ENCODE results near the gene SLC13A4.
"Not testable (repeated sequence)": the region's sequence is repeated elsewhere in the genome, so short reads cannot be mapped to it uniquely, and the experiment has no call there.

The SLC13A4 gene

GRCh38 chr7:135748770-135749169 is 20.8 kb upstream of the SLC13A4 start, which contains the start of gene FAM180A:
Gene FAM180A (minus strand): TSS chr7:135748813. CDS start chr7:135748580, 233 bp downstream.
- no peak for DNase-seq (ENCODE audit: low read depth)

- DNase-seq (ENCODE audit: low read depth): no peak
Observed at GRCh38 chr7:135747366-135747765, 19.4 kb upstream of the SLC13A4 start.

DNA sequence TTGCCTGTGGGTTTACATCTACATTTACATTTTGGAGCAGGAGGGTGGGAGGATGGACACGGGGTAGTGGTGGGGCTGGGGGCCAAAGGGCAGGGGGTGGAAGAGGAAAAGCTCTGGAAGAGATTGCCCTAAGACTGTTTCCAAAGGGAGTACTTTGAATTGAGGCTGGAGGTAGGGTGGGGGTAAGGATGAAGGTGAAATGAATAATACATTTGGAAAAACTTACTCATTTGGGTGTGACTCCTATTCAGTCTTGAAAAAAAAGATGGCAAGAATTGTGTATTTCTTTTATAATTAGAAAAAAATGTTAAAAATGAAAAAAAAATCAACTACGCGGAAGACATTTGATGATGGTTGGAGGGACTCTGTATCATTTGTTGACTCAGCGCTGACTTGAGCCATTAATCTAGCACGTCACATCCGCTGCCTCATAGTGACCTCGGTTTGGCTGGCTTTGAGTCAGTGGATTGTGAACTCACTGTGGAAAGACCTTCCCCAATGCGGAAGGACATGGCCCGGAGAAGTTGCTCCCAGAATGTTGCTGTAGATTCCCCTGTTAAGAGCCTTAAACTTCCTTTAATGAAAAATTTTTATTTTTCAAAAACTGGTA is 17.8 kb upstream of the SLC13A4 start:
- no peak for DNase-seq (ENCODE audit: low read depth)

GRCh38 chr7:135744938-135745702 is 17.1 kb upstream of the SLC13A4 start:
- DNase-seq (ENCODE audit: low read depth): no peak

- DNase-seq (ENCODE audit: low read depth): no peak
Observed at GRCh38 chr7:135743907-135744731, 16.1 kb upstream of the SLC13A4 start.

DNA sequence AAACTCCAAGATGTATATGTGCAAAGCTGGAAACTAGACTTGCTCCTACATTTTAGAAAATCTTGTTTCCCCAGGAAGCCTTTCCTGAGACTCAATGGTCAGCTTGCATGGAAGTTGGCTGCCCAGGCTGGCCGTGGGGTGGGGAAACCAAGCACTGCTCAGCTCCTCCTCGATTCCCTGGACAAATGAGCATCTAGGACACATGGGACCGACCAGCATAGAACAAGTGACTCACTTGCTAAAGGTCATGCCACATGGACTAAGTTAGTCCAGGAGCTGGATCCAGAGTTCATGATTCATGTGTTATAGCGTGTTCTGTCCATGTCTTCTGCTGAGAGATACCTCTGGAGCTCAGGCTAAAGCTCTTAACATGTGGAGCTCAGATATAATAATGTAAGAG is 14.4 kb upstream of the SLC13A4 start:
- DNase-seq (ENCODE audit: low read depth): no peak

DNA sequence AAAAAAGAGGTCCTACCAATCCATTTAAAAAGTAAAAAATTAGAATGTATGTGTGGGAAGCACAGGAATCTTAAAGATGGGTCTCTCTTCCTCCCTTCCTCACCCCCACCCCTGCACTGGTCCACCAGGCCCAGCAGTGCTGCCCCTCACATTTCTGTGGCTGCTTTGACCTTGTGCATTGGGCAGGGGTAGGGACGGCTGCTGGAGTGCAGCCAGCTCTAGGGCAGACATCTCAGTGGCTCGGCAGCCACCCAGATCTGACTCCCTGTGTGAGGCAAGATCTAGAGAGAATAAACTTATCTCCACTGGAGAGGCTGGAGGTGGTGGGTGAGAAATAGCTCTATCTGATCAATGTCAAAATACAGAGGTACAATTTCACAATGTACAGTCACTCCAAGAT is 13.9 kb upstream of the SLC13A4 start:
- DNase-seq (ENCODE audit: low read depth): no peak

DNA sequence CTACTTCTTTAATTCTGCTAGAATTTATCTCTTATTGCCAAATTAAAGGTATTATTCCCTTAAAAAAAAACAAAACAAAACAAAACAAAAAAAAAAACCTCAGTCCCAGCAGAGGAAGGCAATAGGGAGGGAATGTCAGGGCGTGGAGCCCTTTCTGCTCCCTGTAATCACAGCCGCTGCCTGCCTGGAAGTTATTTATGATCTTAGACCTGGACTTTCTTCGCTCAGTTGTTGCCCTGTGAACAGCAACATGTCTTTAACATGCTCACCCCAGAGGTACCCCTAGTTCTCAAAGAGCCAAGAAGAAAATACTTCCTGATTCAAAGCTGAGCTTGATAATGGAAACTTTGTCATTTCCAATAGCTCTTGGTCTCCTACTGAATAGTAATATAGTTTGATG is 12.9 kb upstream of the SLC13A4 start:
- no peak for DNase-seq (ENCODE audit: low read depth)

GRCh38 chr7:135737306-135737647 is 9.3 kb upstream of the SLC13A4 start:
- DNase-seq (ENCODE audit: low read depth): not testable (repeated sequence)

DNA sequence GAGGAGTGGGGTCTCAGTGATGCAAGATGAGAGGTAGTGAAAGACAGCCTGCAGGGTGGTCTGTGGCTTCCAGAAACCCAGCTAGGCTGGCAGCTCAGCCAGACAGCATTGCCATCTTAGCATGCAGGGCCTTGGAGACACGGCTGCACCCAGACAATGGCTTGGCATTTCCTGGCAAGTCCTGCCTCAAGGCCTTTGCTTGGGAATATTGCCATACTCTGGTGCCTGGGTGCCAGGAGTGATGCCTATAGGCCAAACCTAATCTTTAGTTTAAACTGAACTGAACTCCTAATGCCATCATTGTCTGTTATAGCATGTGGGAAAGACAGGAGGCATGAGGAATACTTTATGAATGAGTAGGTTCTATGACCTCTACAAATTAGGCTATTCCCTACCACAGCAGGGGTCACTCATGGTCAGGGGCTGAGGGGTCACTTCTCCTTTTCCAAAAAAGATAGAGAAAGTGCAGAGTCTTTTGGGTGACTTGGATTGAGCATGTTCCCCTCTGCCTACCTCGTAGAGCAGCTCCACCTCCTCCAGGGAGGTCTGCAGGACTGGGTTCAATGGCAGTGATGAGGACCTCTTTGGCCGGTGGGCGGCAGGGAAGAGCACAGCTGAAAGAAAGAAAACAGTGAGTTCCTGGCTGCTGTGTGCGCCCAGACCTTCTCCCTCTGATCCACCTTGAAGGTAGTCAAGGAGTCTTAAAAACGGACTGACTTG is 8.8 kb upstream of the SLC13A4 start:
- DNase-seq (ENCODE audit: low read depth): no peak

DNA sequence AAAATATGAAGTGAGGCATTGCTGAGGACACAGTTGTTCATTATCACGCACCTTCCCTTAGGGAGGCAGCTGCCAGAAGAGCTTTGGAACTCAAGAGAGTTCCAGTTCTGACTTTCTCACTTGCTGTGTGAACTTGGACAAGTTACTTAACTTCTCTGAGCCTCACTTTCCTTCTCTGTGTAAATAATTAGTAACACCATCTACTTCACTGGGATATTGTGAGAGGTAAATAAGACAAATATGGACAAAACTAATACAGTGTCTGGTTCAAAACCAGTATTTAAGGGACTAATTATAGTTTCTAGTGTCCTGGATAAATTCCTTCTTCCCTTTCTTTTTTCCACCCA is 6.3 kb upstream of the SLC13A4 start:
- no peak for DNase-seq (ENCODE audit: low read depth)

DNA sequence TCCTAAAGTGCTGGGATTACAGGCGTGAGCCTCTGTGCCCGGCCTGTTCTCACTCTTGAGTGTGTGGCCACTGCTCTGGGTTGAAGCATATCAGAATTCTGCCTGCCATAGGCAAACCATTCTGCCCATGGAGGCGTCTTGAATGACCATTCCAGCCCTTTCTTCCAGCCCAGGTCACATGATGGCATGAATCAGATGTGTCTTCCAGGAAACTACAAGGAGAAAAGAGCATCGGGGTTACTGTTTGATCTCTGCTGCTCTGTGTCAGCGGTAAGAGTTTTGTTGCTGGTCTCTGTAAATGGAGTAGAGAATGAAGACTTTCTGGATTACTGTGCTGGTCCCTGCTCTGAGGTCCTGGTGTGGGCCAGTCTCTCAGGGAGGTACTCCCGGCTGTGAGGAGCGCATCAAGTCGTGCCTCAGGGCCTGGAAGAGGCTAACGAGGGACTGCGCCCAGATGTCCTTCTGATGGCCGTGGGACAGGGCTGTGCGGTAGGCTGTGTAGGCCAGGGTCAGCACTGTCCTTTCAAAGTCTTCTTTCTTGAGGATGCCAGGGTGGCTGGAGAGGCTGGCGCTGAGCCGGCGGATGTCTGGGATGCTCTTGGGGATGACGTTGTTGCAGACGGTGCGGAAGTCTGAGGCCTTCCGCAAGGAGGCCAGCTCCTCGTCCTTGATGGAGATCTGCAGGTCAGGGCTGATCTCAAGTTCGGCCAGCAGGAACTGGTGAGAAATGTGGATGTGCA is 5.8 kb upstream of the SLC13A4 start:
- no peak for DNase-seq (ENCODE audit: low read depth)

DNA sequence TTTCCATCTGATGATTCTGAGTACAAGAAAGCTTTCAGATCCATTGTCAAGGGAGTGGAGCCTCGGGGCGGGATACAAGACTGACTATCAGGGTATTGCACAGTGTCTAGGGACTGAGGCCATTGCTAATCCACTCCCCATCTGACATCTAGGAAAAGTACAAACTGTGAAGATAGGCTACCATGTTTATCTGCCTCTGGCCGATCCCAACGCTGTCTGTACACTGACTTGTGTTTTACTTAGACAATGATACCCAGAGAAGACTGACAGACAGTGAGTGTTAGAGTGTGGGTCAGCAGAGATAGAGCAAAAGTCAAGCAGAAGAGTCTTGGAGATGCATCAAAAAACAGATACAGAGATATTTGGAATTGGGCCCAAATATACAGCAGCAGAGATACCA is 3.1 kb upstream of the SLC13A4 start:
- no peak for DNase-seq (ENCODE audit: low read depth)

DNA sequence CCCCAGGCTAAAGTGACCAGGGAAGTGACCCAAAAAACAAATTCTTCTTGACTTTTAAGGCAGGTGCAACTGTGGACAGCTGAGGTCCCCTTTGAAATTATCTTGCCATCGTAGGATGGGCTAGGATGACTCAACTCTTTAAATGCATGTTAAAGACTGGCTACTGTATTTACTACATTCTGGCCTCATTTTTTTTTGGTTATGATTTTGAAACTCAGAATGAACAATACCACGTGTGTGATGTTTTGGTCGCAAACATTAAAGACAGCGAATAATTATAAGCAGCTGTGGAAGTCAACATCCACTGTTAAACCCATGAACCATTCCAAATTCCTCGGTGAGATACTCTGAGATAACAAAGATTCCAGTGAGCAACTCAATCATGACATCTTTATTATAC is 1.2 kb upstream of the SLC13A4 start:
- no peak for DNase-seq (ENCODE audit: low read depth)

DNA sequence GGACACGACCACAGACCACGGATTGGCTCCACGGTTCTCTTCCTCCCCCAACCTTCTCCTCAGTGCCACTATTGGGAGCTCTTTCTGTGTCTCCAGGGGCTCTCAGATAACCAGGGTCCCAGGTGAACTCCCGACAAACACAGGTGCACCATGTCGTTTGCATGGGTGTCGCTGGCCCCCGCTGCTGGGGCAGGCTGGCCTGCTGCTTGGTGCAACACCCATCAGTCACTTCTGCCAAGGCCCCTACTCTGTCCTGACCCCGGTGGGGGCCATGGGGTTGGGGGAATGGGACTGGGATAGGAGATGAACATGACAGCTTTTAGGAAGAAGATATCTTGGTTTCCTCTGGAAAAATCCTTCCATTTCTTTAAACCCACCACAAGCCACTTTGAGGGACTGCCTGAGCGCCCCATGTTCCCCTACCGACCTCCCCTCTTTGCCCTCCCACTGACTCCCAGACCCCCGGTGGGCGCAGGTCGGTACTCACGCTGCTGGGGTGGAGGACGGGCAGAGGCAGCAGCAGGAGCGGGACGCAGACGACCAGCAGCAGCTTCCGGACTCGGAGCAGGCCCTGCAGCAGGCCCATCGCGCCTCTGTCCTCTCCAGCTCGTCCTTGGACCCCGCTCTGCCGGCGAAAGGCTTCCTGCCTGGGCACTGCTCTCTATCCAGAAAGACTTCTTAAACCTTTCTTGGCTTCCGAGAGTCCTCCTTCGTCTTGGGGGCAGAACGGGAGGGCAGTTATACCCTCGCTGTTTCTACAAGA is 894 bp downstream of the SLC13A4 start:
- no peak for DNase-seq (ENCODE audit: low read depth)

DNA sequence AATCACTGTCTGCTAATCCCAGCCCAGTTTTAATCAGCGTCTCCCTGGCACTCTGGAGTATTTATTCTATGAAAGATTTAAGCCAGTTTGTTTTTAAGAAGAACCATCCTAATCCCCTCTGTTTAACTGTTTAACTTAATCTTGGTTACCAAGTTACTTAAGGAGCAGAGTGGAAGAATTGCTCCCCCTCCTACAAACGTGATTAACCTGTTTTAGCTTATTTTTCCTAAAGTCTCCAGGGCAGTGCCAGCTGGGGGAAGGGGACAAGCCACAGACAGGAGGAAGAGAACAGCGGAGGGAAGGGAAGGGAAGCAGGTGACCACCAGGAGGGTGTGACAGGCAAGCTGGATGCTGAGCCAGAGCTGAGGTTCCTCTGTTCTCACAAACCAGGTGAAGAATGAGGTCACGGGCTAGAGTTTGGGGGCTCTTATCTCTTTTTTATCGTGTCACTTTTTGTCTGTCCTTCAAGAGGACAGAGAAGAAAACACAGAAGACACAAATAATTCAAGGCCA is 1.7 kb downstream of the SLC13A4 start:
- DNase-seq (ENCODE audit: low read depth): no peak

DNA sequence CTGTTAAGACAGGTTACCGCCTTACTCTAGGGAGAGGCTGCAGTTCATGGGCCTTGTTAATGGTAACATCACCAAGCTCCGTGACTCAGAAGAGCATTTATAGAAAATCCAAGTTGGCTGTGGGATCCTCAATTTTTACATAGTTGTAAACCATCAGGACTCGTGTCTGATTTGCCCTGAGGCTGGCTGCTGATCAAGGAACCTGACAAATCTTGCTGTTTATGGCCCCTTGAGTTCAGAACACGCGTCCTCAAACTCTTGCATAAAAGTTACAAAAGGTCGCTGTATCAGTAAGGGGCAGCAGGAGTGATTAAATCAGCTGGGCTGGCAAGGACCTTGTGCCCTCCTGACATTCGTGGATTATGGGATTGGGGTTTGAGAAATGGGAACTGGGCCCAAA is 4.6 kb downstream of the SLC13A4 start:
- no peak for DNase-seq (ENCODE audit: low read depth)

DNA sequence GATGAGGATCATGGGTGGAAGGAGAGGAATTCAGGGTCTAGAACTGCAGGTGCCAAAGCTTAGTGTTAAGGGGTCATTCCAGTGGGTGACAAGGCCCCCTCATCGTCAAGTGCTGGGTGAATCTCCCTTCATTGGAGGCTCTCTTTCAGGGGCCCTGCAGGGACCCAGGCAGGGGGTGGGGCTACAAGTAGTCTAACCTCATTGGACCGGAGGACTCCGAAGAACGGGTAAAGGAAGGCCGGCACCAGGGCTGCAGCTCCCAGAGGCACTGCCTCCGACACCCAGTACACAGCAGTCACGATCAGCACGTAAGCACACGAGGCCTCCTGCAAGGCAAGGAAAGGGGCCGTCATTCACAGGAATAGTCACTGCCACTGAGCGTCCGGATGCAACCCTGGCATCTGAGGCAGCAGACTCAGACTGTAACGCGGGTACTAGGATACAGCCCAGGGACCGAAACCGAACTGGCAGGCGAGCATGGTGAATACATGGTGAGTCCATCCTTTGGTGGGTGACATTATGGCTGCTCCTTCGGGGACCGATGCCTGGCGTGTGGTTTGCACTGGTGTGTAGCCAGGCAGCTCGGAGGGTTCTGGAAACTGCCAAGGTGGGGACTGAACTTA is 6.7 kb downstream of the SLC13A4 start:
- DNase-seq (ENCODE audit: low read depth): no peak

DNA sequence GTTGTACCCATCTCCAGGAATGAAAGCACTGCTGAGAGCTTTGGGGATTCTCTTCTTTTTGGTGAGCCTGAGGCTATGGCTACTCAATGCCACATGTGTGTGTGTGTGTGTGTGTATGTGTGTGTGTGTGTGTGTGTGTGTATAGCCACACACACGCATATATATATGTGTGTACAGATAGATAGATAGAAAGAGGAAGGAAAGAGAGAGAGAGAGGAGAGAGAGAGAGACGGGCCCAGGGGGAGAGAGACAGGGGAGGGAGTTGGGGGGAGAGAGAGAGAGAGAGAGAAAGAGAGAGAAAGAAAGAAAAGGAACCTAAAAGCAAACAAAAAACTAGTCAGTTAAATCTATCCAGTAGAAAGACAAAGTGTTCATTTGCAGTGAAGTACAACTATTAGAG is 8.3 kb downstream of the SLC13A4 start:
- no peak for DNase-seq (ENCODE audit: low read depth)

DNA sequence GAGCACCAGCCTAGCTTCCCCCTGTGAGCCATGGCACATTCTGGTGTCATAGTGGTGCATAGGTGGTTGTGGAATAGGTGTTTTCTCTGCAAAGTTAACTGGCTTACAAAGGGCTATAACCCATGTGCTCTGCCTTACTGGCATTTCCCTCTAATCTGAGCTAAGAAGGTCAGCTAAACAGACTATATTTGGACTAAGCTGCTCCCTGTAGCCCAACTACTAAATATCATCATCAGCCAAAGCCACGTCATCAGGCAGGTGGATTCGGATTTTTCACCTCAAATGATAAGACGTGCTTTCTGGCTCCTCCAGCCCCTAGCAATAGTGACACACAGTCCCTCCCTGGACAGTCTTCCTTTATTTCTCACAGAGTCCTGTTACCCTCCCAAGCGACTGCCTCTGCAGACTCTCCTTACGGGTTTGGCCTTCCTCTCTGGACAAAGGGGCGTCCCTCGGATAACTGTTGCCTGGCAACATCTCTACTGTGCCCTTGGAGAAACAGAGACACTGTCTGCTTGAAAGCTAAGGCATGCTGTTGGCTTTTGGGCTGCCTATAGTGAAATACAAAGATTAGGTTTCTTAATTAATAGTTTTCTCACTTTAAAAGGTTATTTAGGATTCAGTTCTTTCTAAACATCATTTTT is 9.1 kb downstream of the SLC13A4 start:
- no peak for DNase-seq (ENCODE audit: low read depth)

All from activated T-cell treated with anti-CD3 and anti-CD28 coated beads for 1 hour (primary cell).